ENCODE results near the gene OR2T10.
"Not testable (repeated sequence)": the region's sequence is repeated elsewhere in the genome, so short reads cannot be mapped to it uniquely, and the experiment has no call there.

Gene OR2T10

GRCh38 chr1:248597589-248597988, at the start of gene OR2T10:
TSS of gene OR2T10 (minus strand) at chr1:248597700. CDS start at chr1:248593768, 3,932 bp downstream.
- DNase-seq (ENCODE audit: low read depth), result no peak

- DNase-seq (ENCODE audit: low read depth), result not testable (repeated sequence)
Observed at GRCh38 chr1:248645178-248645577, 47.7 kb upstream of the OR2T10 start, which contains the start of gene OR2T35. TSS of gene OR2T35 (minus strand) at chr1:248645278. CDS start at chr1:248639258, 6,020 bp downstream.

- not testable (repeated sequence) for DNase-seq (ENCODE audit: low read depth)
Observed at GRCh38 chr1:248642971-248643651, 45.6 kb upstream of the OR2T10 start.

GRCh38 chr1:248641583-248641982, 44.1 kb upstream of the OR2T10 start:
- DNase-seq (ENCODE audit: low read depth), result not testable (repeated sequence)

- not testable (repeated sequence) for DNase-seq (ENCODE audit: low read depth)
Observed at GRCh38 chr1:248640906-248641305, 43.4 kb upstream of the OR2T10 start.

GRCh38 chr1:248639652-248640051, 42.2 kb upstream of the OR2T10 start:
- not testable (repeated sequence) for DNase-seq (ENCODE audit: low read depth)

GRCh38 chr1:248636612-248637011, 39.1 kb upstream of the OR2T10 start:
- DNase-seq (ENCODE audit: low read depth), result not testable (repeated sequence)

GRCh38 chr1:248634991-248635390, 37.5 kb upstream of the OR2T10 start, which contains the start of gene OR2T11:
TSS of gene OR2T11 (minus strand) at chr1:248635091. CDS start at chr1:248627128, 7,963 bp downstream.
- DNase-seq (ENCODE audit: low read depth), result not testable (repeated sequence)

GRCh38 chr1:248631354-248632008, 34.0 kb upstream of the OR2T10 start:
- DNase-seq (ENCODE audit: low read depth), result no peak

GRCh38 chr1:248630551-248630950, 33.1 kb upstream of the OR2T10 start:
- DNase-seq (ENCODE audit: low read depth), result no peak

GRCh38 chr1:248627971-248628844, 30.7 kb upstream of the OR2T10 start:
- DNase-seq (ENCODE audit: low read depth), result no peak

- DNase-seq (ENCODE audit: low read depth), result no peak
Observed at GRCh38 chr1:248625971-248626370, 28.5 kb upstream of the OR2T10 start.

- no peak for DNase-seq (ENCODE audit: low read depth)
Observed at GRCh38 chr1:248625166-248625565, 27.7 kb upstream of the OR2T10 start.

- peak; percentile 14 for DNase-seq (ENCODE audit: low read depth)
Observed at GRCh38 chr1:248622570-248623001, 25.1 kb upstream of the OR2T10 start.

GRCh38 chr1:248621770-248622169, 24.3 kb upstream of the OR2T10 start:
- no peak for DNase-seq (ENCODE audit: low read depth)

GRCh38 chr1:248618878-248619277, 21.4 kb upstream of the OR2T10 start:
- DNase-seq (ENCODE audit: low read depth), result no peak

GRCh38 chr1:248618119-248618518, 20.6 kb upstream of the OR2T10 start:
- DNase-seq (ENCODE audit: low read depth), result no peak

GRCh38 chr1:248613742-248614141, 16.2 kb upstream of the OR2T10 start:
- DNase-seq (ENCODE audit: low read depth), result no peak

GRCh38 chr1:248611883-248612414, 14.4 kb upstream of the OR2T10 start:
- no peak for DNase-seq (ENCODE audit: low read depth)

GRCh38 chr1:248610301-248610700, 12.8 kb upstream of the OR2T10 start:
- no peak for DNase-seq (ENCODE audit: low read depth)

GRCh38 chr1:248599396-248599795, 1.9 kb upstream of the OR2T10 start:
- DNase-seq (ENCODE audit: low read depth), result no peak

- DNase-seq (ENCODE audit: low read depth), result no peak
Observed at GRCh38 chr1:248596615-248597014, 885 bp downstream of the OR2T10 start.

Measured in fibroblast of gingiva (primary cell).